HepG2 (cell line): ENCODE data around the gene SACS. TPM values are rescaled to one million over a fixed set of nuclear protein-coding genes. Genes with fewer than 3 reads are reported as not detected.

Experiments used
- ATAC-seq: fragments of 200-7000 bp; cut with Tn5 transposase; 3 replicates; pipeline ENCODE4 v1.9.1; 2020; ENCODE audit warnings: mild to moderate bottlenecking, moderate library complexity
- BruUV-seq: library from RNA; stranded (reverse); fragments of 400-500 nt; replicated peaks from 2 replicates; lab custom pipeline; 2021; lab: Mats Ljungman, UMichigan
- CTCF ChIA-PET: fragments of 300-600 bp; formaldehyde crosslinking; extraction: SDS; loops from one replicate; lab custom pipeline; 2021; ENCODE audit warnings: low total read pairs, inconsistent platforms, low intra/inter-chr PET ratio; lab: Yijun Ruan, JAX
- POLR2A ChIA-PET: fragments of 350-600 bp; sonication (Branson Sonifier 250); formaldehyde crosslinking; loops from one replicate; lab custom pipeline; 2020; ENCODE audit warnings: antibody characterized with exemption, inconsistent platforms; lab: Yijun Ruan, JAX
- DNase-seq: peaks from one replicate; pipeline ENCODE4 v3.0.0-alpha.2; 2015; ENCODE audit warnings: low spot score
- FAIRE-seq: peaks from 3 replicates; lab custom pipeline; 2011; peaks lifted over from hg19 to GRCh38; lab: Jason Lieb, UNC
- H2AFZ ChIP-seq: one replicate; pipeline ENCODE4 v1.6.1; 2011; ENCODE audit warnings: low read length, inconsistent platforms
- H3K27ac ChIP-seq: fragments of 300-600 bp; 3 replicates; pipeline ENCODE4 v1.8.0; 2011; ENCODE audit warnings: mixed run types, mild to moderate bottlenecking, mixed read lengths, low read length, inconsistent platforms; ENCODE audit not compliant: insufficient read depth; ENCODE audit errors: extremely low read length
- H3K27me3 ChIP-seq, 2 experiments: fragments of 200-600 bp in 1 of 2; 2 replicates in 1 of 2; 3 replicates in 1 of 2; pipeline versions ENCODE4 v1.6.0 to v1.8.0; 2011; ENCODE audit warnings: low read length in 2 of 2, mild to moderate bottlenecking in 2 of 2, moderate library complexity in 2 of 2, inconsistent platforms in 1 of 2; ENCODE audit not compliant: insufficient read depth in 2 of 2, control insufficient read depth in 1 of 2
- H3K36me3 ChIP-seq, 2 experiments: fragments of 200-600 bp in 1 of 2; replicated peaks in 1 of 2; 2 replicates in 1 of 2; 3 replicates in 1 of 2; pipeline versions ENCODE4 v1.5.1 to v1.8.0; 2011; ENCODE audit warnings: low read length in 2 of 2, inconsistent platforms in 1 of 2; ENCODE audit not compliant: insufficient read depth in 2 of 2, control insufficient read depth in 1 of 2
- H3K4me1 ChIP-seq: 2 replicates; pipeline ENCODE4 v1.5.1; 2012; ENCODE audit warnings: low read length, inconsistent platforms; ENCODE audit not compliant: insufficient read depth
- H3K4me2 ChIP-seq: 2 replicates; pipeline ENCODE4 v1.6.0; 2011; ENCODE audit warnings: low read depth, low read length, inconsistent platforms
- H3K4me3 ChIP-seq, 3 experiments: fragments of 200-600 bp in 1 of 3; sonication (generic), shearing (Covaris generic) in 1 of 3; replicated peaks in 1 of 3; 2 replicates each; pipeline ENCODE4 v1.5.1; 2011 to 2016; ENCODE audit warnings: low read length in 3 of 3, inconsistent platforms in 2 of 3, low read depth in 2 of 3, mild to moderate bottlenecking in 2 of 3, control low read depth in 1 of 3, mixed read lengths in 1 of 3; ENCODE audit not compliant: insufficient read depth in 1 of 3
- H3K79me2 ChIP-seq: one replicate; pipeline ENCODE4 v1.6.1; 2011; ENCODE audit warnings: low read length, inconsistent platforms; ENCODE audit not compliant: insufficient read depth
- H3K9ac ChIP-seq: 2 replicates; pipeline ENCODE4 v1.6.0; 2011; ENCODE audit warnings: mild to moderate bottlenecking, low read depth, low read length, inconsistent platforms; ENCODE audit not compliant: insufficient read depth
- H3K9me3 ChIP-seq: 2 replicates; pipeline ENCODE4 v1.5.1; 2012; ENCODE audit warnings: mild to moderate bottlenecking, low read length
- H4K20me1 ChIP-seq: 2 replicates; pipeline ENCODE4 v1.6.0; 2011; ENCODE audit warnings: inconsistent platforms, mild to moderate bottlenecking, low read length, moderate library complexity; ENCODE audit not compliant: insufficient read depth
- ARID2 ChIP-seq: sonication (generic); formaldehyde crosslinking; IDR thresholded peaks from 2 replicates; pipeline ENCODE4 v1.8.1; 2022; ENCODE audit warnings: mild to moderate bottlenecking, missing genetic modification reagents, borderline replicate concordance
- ARNTL ChIP-seq: sonication (generic); formaldehyde crosslinking; IDR thresholded peaks from 2 replicates; pipeline ENCODE4 v1.4.0; 2020; ENCODE audit warnings: mild to moderate bottlenecking, missing genetic modification reagents
- ASH2L ChIP-seq: fragments of 300-600, 200-600 bp; sonication (generic); IDR thresholded peaks from 2 replicates; pipeline ENCODE4 v1.7.0; 2017; ENCODE audit warnings: low read depth, mild to moderate bottlenecking, moderate library complexity, mixed read lengths, low read length; ENCODE audit not compliant: insufficient read length
- ATF1 ChIP-seq: IDR thresholded peaks from 2 replicates; pipeline ENCODE4 v1.6.1; 2016; ENCODE audit warnings: mild to moderate bottlenecking, control low read depth
- KDM2A ChIP-seq: sonication (generic); formaldehyde crosslinking; IDR thresholded peaks from 2 replicates; pipeline ENCODE4 v1.4.0; 2020; ENCODE audit warnings: low read depth, missing genetic modification reagents, borderline replicate concordance
- KMT2A ChIP-seq: sonication (generic); formaldehyde crosslinking; IDR thresholded peaks from 2 replicates; pipeline ENCODE4 v1.4.0; 2020; ENCODE audit warnings: missing genetic modification reagents
- MEIS2 ChIP-seq: sonication (generic); formaldehyde crosslinking; IDR thresholded peaks from 2 replicates; pipeline ENCODE4 v1.9.0; 2021; ENCODE audit warnings: mild to moderate bottlenecking, missing genetic modification reagents
- NR2C2 ChIP-seq: sonication (generic); formaldehyde crosslinking; IDR thresholded peaks from 2 replicates; pipeline ENCODE4 v1.4.0; 2020; ENCODE audit warnings: missing genetic modification reagents, mild to moderate bottlenecking, moderate library complexity, borderline replicate concordance
- REXO4 ChIP-seq: sonication (generic); formaldehyde crosslinking; IDR thresholded peaks from 2 replicates; pipeline ENCODE4 v1.8.0; 2022; ENCODE audit warnings: missing genetic modification reagents, mild to moderate bottlenecking, borderline replicate concordance
- SRY ChIP-seq: sonication (generic); formaldehyde crosslinking; IDR thresholded peaks from 2 replicates; pipeline ENCODE4 v1.8.0; 2022; ENCODE audit warnings: mild to moderate bottlenecking, missing genetic modification reagents
- TP53 ChIP-seq: sonication (generic); formaldehyde crosslinking; conservative IDR thresholded peaks from 2 replicates; pipeline ENCODE4 v1.4.0; 2020; ENCODE audit warnings: missing genetic modification reagents
- TRIM24 ChIP-seq: sonication (generic); formaldehyde crosslinking; IDR thresholded peaks from 2 replicates; pipeline ENCODE4 v1.8.0; 2022; ENCODE audit warnings: mild to moderate bottlenecking, missing genetic modification reagents
- ZNF451 ChIP-seq: sonication (generic); formaldehyde crosslinking; IDR thresholded peaks from 2 replicates; pipeline ENCODE4 v1.5.0; 2020; ENCODE audit warnings: mild to moderate bottlenecking, missing genetic modification reagents
- ZNF678 ChIP-seq: sonication (generic); formaldehyde crosslinking; IDR thresholded peaks from 2 replicates; pipeline ENCODE4 v1.4.0; 2020; ENCODE audit warnings: mild to moderate bottlenecking, missing genetic modification reagents
- ZNF7 ChIP-seq: IDR thresholded peaks from 2 replicates; pipeline ENCODE4 v1.6.1; 2016; ENCODE audit warnings: missing biosample characterization, missing genetic modification reagents
- ZNF761 ChIP-seq: sonication (generic); formaldehyde crosslinking; conservative IDR thresholded peaks from 2 replicates; pipeline ENCODE4 v1.4.0; 2020; ENCODE audit warnings: mild to moderate bottlenecking, missing genetic modification reagents
- WGBS: methylation state at CpG from one replicate; pipeline ENCODE4 v1.1.6; 2017; ENCODE audit warnings: low lambda C conversion rate; 5-methylcytosine and 5-hydroxymethylcytosine counted together
- in situ Hi-C: cut with HindIII; loops from 2 replicates; pipeline ENCODE4 v1.10.0; 2017; ENCODE audit warnings: low pct_unique_long_range_greater_than_20kb; ENCODE audit not compliant: extremely low pct_ligation_motif_present
- intact Hi-C: fragments of 100-400 bp; cut with micrococcal nuclease; formaldehyde crosslinking; loops from one replicate; pipeline ENCODE4 v1.10.0; 2022; ENCODE audit not compliant: unreplicated experiment
- polyA plus RNA-seq, 8 experiments: library from polyadenylated mRNA; depleted of rRNA in 3 of 8; stranded (reverse) in 7 of 8; unstranded in 1 of 8; fragments of >200 nt; fragmentation: Illumina TruSeq in 4 of 8; extraction: Trizol in 4 of 8; gene quantifications; 2 replicates each; pipeline versions ENCODE4 v1.2.1 to v1.2.3, GENCODE V29; 2011 to 2016; ENCODE audit warnings: low read depth in 4 of 8, missing spikeins in 1 of 8, mixed read lengths in 1 of 8; ENCODE audit not compliant: insufficient read depth in 1 of 8
- total RNA-seq, 5 experiments: library from RNA; depleted of rRNA; stranded (reverse); fragments of >200 nt; fragmentation: Illumina TruSeq; extraction: Trizol; gene quantifications; 2 replicates each; pipeline ENCODE4 v1.2.3, GENCODE V29; 2016; ENCODE audit warnings: low read depth in 1 of 5
- TF ChIP-seq, protein P1 (sequence below): sonication (generic); formaldehyde crosslinking; conservative IDR thresholded peaks from 2 replicates; pipeline ENCODE4 v1.4.0; 2020; ENCODE audit warnings: mild to moderate bottlenecking, missing genetic modification reagents, moderate library complexity

SACS gene
- total and polyA plus RNA-seq, 2 of the 13 experiments (the other 11 are each of a cell fraction or from before 2014, with no cell fraction given): 4.0 to 15.7 TPM

DNA sequence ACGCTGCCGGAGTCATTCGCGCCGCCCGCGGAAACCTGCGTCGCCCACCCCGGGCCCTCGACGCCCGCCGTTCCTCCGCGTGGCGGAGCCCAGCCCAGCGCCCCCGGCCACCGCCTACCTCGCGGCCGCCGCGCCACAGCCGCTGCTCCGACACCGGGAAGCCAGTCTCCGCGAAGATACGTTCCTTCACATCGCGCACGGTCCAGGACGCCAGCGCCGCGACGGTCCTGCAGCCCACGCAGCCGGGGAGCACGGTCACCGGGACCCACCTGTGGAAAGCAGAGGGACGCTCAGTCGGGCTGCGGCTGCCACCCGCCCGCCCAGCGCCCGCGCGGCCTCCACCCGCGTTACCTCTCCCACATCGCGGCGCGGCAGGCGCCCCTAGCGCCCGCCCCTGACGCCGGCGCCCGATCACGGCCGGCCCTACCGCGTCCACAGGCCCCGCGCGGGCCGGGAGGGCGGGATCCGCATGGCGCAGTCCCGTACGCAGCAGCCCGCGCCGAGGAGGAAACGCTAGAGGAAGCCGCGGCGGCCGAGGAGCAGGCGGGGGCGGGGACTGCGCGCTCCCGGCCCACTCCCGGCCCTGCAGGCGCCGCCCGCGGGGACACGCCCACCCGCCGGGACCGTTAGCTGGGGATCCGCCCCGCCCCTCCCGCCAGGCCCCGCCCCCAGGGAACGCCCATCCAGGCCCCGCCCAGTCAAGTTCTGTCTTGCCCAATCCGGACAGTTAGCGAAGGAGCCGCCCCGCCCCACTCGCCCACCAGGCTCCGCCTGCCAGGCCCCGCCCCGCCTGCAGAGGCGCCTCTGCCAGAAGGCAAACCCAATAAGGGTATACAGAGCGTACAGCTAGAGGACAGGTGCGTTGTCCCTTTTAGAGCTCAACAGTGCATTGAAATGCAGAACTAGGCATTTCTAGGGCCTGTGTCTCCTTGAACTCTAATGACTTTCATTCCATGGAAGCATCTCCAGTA is 58.2 kb downstream of the SACS start (continued):
- TF ChIP-seq ZNF761 (CRISPR knock-in tag) (no peak), REXO4 (CRISPR knock-in tag) (no peak), KDM2A (peak; percentile 50; the same call in 1 of the 2 replicates), ZNF678 (CRISPR knock-in tag) (peak; percentile 22; the same call in 1 of the 2 replicates), ARNTL (CRISPR knock-in tag) (no peak), SRY (peak; percentile 54; the same call in 1 of the 2 replicates), ZNF451 (CRISPR knock-in tag) (peak; percentile 74), ASH2L (peak; percentile 57)

DNA sequence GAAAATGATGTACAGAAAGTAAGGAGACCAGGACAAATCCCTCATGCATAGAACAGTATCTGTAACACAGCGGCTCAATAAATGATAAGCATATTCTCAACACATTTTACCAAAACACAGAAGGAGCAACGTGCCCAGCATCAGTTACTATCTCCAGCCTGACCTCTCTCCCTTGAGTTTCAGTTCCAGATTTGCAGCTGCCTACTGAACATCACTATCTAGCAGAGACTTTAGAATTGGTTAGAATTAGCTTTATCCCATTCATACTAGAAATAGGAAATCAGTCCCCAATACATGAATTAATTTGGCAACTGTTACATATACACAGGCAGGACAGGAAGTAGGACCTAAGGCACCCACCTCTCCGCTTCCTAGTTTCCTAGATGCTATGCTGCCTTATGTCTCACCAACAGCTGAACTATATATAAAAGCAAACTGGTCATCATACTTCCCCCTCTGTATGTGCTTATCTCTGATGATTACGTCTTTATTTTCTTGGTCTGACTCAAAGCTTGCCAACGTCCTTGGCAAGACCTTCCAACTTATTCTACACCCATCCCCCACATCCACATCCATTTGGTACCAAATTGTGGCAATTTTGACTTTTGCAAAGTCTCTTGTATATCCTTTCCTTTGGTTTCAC is 61.1 kb downstream of the SACS start:
- TF ChIP-seq ARID2 (CRISPR knock-in tag) (no peak), TP53 (no peak), ATF1 (CRISPR knock-in tag) (no peak), MEIS2 (no peak), KMT2A (CRISPR knock-in tag) (no peak), TRIM24 (CRISPR knock-in tag) (no peak), ZNF7 (CRISPR knock-in tag) (no peak), NR2C2 (CRISPR knock-in tag) (no peak)
- TF ChIP-seq, protein P1, sequence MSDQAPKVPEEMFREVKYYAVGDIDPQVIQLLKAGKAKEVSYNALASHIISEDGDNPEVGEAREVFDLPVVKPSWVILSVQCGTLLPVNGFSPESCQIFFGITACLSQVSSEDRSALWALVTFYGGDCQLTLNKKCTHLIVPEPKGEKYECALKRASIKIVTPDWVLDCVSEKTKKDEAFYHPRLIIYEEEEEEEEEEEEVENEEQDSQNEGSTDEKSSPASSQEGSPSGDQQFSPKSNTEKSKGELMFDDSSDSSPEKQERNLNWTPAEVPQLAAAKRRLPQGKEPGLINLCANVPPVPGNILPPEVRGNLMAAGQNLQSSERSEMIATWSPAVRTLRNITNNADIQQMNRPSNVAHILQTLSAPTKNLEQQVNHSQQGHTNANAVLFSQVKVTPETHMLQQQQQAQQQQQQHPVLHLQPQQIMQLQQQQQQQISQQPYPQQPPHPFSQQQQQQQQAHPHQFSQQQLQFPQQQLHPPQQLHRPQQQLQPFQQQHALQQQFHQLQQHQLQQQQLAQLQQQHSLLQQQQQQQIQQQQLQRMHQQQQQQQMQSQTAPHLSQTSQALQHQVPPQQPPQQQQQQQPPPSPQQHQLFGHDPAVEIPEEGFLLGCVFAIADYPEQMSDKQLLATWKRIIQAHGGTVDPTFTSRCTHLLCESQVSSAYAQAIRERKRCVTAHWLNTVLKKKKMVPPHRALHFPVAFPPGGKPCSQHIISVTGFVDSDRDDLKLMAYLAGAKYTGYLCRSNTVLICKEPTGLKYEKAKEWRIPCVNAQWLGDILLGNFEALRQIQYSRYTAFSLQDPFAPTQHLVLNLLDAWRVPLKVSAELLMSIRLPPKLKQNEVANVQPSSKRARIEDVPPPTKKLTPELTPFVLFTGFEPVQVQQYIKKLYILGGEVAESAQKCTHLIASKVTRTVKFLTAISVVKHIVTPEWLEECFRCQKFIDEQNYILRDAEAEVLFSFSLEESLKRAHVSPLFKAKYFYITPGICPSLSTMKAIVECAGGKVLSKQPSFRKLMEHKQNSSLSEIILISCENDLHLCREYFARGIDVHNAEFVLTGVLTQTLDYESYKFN (CRISPR knock-in tag): no peak
- TF ChIP-seq, all 625 proteins: peak for 0
- no peak overlapping the region for H3K4me2 ChIP-seq
- H2AFZ ChIP-seq: no peak overlapping the region
- peaks cover 4 to 22% of the 10 kb centered on the region in 2 experiments; a peak in 4 of 5 replicates for H3K36me3 ChIP-seq
- CTCF ChIA-PET: no interaction called here
- ATAC-seq: no peak
- intact Hi-C loops: no loop called here
- FAIRE-seq: no peak
- no peak overlapping the region for H3K27ac ChIP-seq
- no peaks in the 10 kb centered on the region for H3K9me3 ChIP-seq
- H3K79me2 ChIP-seq: peaks cover 6% of the 10 kb centered on the region
- H3K9ac ChIP-seq: no peak overlapping the region
- no peak overlapping the region for H3K4me3 ChIP-seq
- BruUV-seq: no TSS peak
- POLR2A ChIA-PET: no interaction called here
- 76% methylated on average over 5 of the region's 5 CpGs for WGBS
- DNase-seq: no peak
- peaks cover 32% of the 10 kb centered on the region for H3K4me1 ChIP-seq
- H4K20me1 ChIP-seq: no peaks in the 10 kb centered on the region
- H3K27me3 ChIP-seq: peaks cover 0 to 1% of the 10 kb centered on the region in 2 experiments; a peak in 1 of 5 replicates
- in situ Hi-C loops: no loop called here
